Measurements from ENCODE around the gene ADAMTS17.

Gene ADAMTS17

GRCh38 chr15:100124361-100124760 is 217.4 kb downstream of the ADAMTS17 start:
- no peak for DNase-seq

- no peak for DNase-seq
Observed at GRCh38 chr15:100123611-100124010, 218.2 kb downstream of the ADAMTS17 start.

GRCh38 chr15:100121285-100121684 is 220.5 kb downstream of the ADAMTS17 start:
- DNase-seq = no peak

- DNase-seq = no peak
Observed at GRCh38 chr15:100120111-100120510, 221.7 kb downstream of the ADAMTS17 start.

- no peak for DNase-seq
Observed at GRCh38 chr15:100118546-100118945, 223.2 kb downstream of the ADAMTS17 start.

GRCh38 chr15:100116416-100117190 is 225.2 kb downstream of the ADAMTS17 start:
- DNase-seq = no peak

- DNase-seq = no peak
Observed at GRCh38 chr15:100115711-100116090, 226.1 kb downstream of the ADAMTS17 start.

- DNase-seq = no peak
Observed at GRCh38 chr15:100115066-100115710, 226.6 kb downstream of the ADAMTS17 start.

- DNase-seq = no peak
Observed at GRCh38 chr15:100114571-100114970, 227.2 kb downstream of the ADAMTS17 start.

GRCh38 chr15:100114100-100114499 is 227.7 kb downstream of the ADAMTS17 start:
- DNase-seq = no peak

- no peak for DNase-seq
Observed at GRCh38 chr15:100113351-100114080, 228.3 kb downstream of the ADAMTS17 start.

GRCh38 chr15:100112636-100113305 is 229.0 kb downstream of the ADAMTS17 start:
- no peak for DNase-seq

GRCh38 chr15:100112061-100112420 is 229.7 kb downstream of the ADAMTS17 start:
- no peak for DNase-seq

GRCh38 chr15:100111125-100112060 is 230.4 kb downstream of the ADAMTS17 start:
- no peak for DNase-seq

GRCh38 chr15:100109486-100110035 is 232.2 kb downstream of the ADAMTS17 start:
- no peak for DNase-seq

- DNase-seq = no peak
Observed at GRCh38 chr15:100108846-100109245, 232.9 kb downstream of the ADAMTS17 start.

- DNase-seq = no peak
Observed at GRCh38 chr15:100108346-100108745, 233.4 kb downstream of the ADAMTS17 start.

- no peak for DNase-seq
Observed at GRCh38 chr15:100107606-100108225, 234.1 kb downstream of the ADAMTS17 start.

GRCh38 chr15:100107151-100107550 is 234.6 kb downstream of the ADAMTS17 start:
- DNase-seq = no peak

- DNase-seq = no peak
Observed at GRCh38 chr15:100106732-100107131, 235.0 kb downstream of the ADAMTS17 start.

- no peak for DNase-seq
Observed at GRCh38 chr15:100105101-100105500, 236.7 kb downstream of the ADAMTS17 start.
